ENCODE data around the gene RAPGEF3.

Gene RAPGEF3

GRCh38 chr12:47770086-47770726 is 11.5 kb upstream of the RAPGEF3 start:
- no peak overlapping the region for H3K9ac ChIP-seq (ENCODE audit: low read length)
- no peak overlapping the region for H4K91ac ChIP-seq (ENCODE audit: low read length)
- peaks cover 41% of the 10 kb centered on the region for H3K4me1 ChIP-seq (ENCODE audit: control insufficient read depth, insufficient read depth, low read depth, low read length)
- H2BK12ac ChIP-seq (ENCODE audit: low read length in 2 of 2) = no peak overlapping the region
- no peak overlapping the region for H2BK5ac ChIP-seq (ENCODE audit: low read depth, low read length, poor library complexity, severe bottlenecking)
- H2BK15ac ChIP-seq (ENCODE audit: low read depth, poor library complexity, severe bottlenecking) = no peak overlapping the region
- WGBS = 88% methylated on average over 3 of the region's 3 CpGs
- no peaks in the 10 kb centered on the region for H3K27me3 ChIP-seq (ENCODE audit: control insufficient read depth in 1 of 2, insufficient read depth in 1 of 2, low read length in 2 of 2)
- H3K18ac ChIP-seq (ENCODE audit: low read depth in 1 of 2, low read length in 2 of 2) = no peak overlapping the region
- no peak overlapping the region for H4K8ac ChIP-seq (ENCODE audit: low read length)
- no peak overlapping the region for H3K4me2 ChIP-seq (ENCODE audit: low read length, poor library complexity, severe bottlenecking)
- no peaks in the 10 kb centered on the region for H3K36me3 ChIP-seq (ENCODE audit: control insufficient read depth in 1 of 2, insufficient read depth in 2 of 2, low read depth in 1 of 2, low read length in 2 of 2)
- H3K4ac ChIP-seq (ENCODE audit: low read depth in 1 of 2, low read length in 2 of 2) = no peak overlapping the region
- H2BK120ac ChIP-seq (ENCODE audit: low read depth, low read length) = no peak overlapping the region
- no peak overlapping the region for H3K23ac ChIP-seq (ENCODE audit: low read length in 2 of 2)
- no peak overlapping the region for H3K27ac ChIP-seq (ENCODE audit: low read length, poor library complexity, severe bottlenecking)
- H2AFZ ChIP-seq (ENCODE audit: low read depth, low read length) = no peak overlapping the region
- peak overlapping the region; percentile 49 for H2AK5ac ChIP-seq (ENCODE audit: low read length, severe bottlenecking)
- no peak overlapping the region for H3K14ac ChIP-seq (ENCODE audit: low read length in 2 of 2)
- no peak overlapping the region for H3K4me3 ChIP-seq (ENCODE audit: insufficient read depth in 1 of 2, low read depth in 1 of 2, low read length in 2 of 2)
- H3K79me1 ChIP-seq (replicated peaks; ENCODE audit: low read length, poor library complexity, severe bottlenecking) = peaks cover 9% of the 10 kb centered on the region
- no peak for DNase-seq
- no peaks in the 10 kb centered on the region for H3K9me3 ChIP-seq (ENCODE audit: control insufficient read depth, low read length)

DNA sequence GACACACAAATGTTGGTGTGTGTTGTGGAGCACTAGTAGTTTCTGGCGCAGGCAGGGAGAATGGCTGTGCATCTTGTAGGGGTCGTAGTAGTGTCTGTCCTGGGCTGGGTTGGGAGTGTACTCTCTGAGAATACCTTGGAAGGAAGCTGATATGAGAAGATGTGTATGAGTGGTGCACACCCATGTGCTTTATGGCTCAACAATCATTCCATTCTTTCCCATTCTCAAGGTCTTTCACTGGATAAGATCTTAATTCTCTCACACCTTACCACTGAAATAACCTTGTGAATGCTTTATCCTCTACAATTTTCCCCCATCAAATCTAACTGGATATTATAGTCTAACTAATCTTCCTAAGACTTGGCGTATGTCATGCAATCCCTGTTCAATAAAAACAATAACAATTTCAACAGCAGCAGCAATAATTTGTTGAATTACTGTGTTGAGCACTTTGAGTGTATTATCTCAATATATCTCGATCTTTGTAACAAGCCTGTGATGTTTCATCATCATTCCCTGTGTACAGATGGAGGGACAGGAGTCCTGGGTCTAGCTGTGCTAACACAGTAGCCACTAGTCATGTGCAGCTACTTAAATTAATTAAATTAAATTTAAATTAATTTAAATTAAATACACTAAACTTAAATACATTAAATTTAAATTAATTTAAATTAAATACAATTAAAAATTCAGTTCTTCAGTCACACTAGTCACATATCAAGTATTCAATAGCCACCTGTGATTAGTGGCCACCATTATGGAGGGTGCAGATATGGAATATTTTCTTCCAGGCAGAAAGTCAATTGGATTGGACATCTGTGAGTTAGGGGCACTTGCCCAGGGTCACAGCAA is 10.8 kb upstream of the RAPGEF3 start:
- Histone ChIP-seq H4K91ac (ENCODE audit: low read length) (no peak overlapping the region), H3K18ac (ENCODE audit: low read depth in 1 of 2, low read length in 2 of 2) (no peak overlapping the region), H2BK15ac (ENCODE audit: low read depth, poor library complexity, severe bottlenecking) (no peak overlapping the region), H2BK12ac (ENCODE audit: low read length in 2 of 2) (no peak overlapping the region), H3K27ac (ENCODE audit: low read length, poor library complexity, severe bottlenecking) (peak overlapping the region; percentile 66), H3K79me1 (replicated peaks; ENCODE audit: low read length, poor library complexity, severe bottlenecking) (peaks cover 5% of the 10 kb centered on the region), H2AK5ac (ENCODE audit: low read length, severe bottlenecking) (peak overlapping the region; percentile 93), H3K36me3 (ENCODE audit: control insufficient read depth in 1 of 2, insufficient read depth in 2 of 2, low read depth in 1 of 2, low read length in 2 of 2) (no peaks in the 10 kb centered on the region), H4K8ac (ENCODE audit: low read length) (no peak overlapping the region), H2BK120ac (ENCODE audit: low read depth, low read length) (no peak overlapping the region), H3K9me3 (ENCODE audit: control insufficient read depth, low read length) (no peaks in the 10 kb centered on the region), H3K4me3 (ENCODE audit: insufficient read depth in 1 of 2, low read depth in 1 of 2, low read length in 2 of 2) (no peak overlapping the region), H3K14ac (ENCODE audit: low read length in 2 of 2) (no peak overlapping the region), H3K9ac (ENCODE audit: low read length) (no peak overlapping the region), H3K4me2 (ENCODE audit: low read length, poor library complexity, severe bottlenecking) (no peak overlapping the region), H3K27me3 (ENCODE audit: control insufficient read depth in 1 of 2, insufficient read depth in 1 of 2, low read length in 2 of 2) (no peaks in the 10 kb centered on the region), H3K4ac (ENCODE audit: low read depth in 1 of 2, low read length in 2 of 2) (no peak overlapping the region), H3K23ac (ENCODE audit: low read length in 2 of 2) (no peak overlapping the region), H2AFZ (ENCODE audit: low read depth, low read length) (no peak overlapping the region), H2BK5ac (ENCODE audit: low read depth, low read length, poor library complexity, severe bottlenecking) (no peak overlapping the region), H3K4me1 (ENCODE audit: control insufficient read depth, insufficient read depth, low read depth, low read length) (peaks cover 36% of the 10 kb centered on the region)
- DNase-seq = no peak
- 88% methylated on average over 3 of the region's 4 CpGs for WGBS

GRCh38 chr12:47768323-47768811 is 9.7 kb upstream of the RAPGEF3 start:
- H3K18ac ChIP-seq (ENCODE audit: low read depth in 1 of 2, low read length in 2 of 2) = no peak overlapping the region
- H2BK12ac ChIP-seq (ENCODE audit: low read length in 2 of 2) = no peak overlapping the region
- H3K27ac ChIP-seq (ENCODE audit: low read length, poor library complexity, severe bottlenecking) = peak overlapping the region; percentile 85
- no peaks in the 10 kb centered on the region for H3K27me3 ChIP-seq (ENCODE audit: control insufficient read depth in 1 of 2, insufficient read depth in 1 of 2, low read length in 2 of 2)
- peaks cover 41% of the 10 kb centered on the region for H3K4me1 ChIP-seq (ENCODE audit: control insufficient read depth, insufficient read depth, low read depth, low read length)
- H3K4me3 ChIP-seq (ENCODE audit: insufficient read depth in 1 of 2, low read depth in 1 of 2, low read length in 2 of 2) = no peak overlapping the region
- no peak overlapping the region for H3K9ac ChIP-seq (ENCODE audit: low read length)
- H4K91ac ChIP-seq (ENCODE audit: low read length) = no peak overlapping the region
- H3K4me2 ChIP-seq (ENCODE audit: low read length, poor library complexity, severe bottlenecking) = peak overlapping the region; percentile 29
- no peak overlapping the region for H3K4ac ChIP-seq (ENCODE audit: low read depth in 1 of 2, low read length in 2 of 2)
- H2BK15ac ChIP-seq (ENCODE audit: low read depth, poor library complexity, severe bottlenecking) = no peak overlapping the region
- no peaks in the 10 kb centered on the region for H3K79me1 ChIP-seq (replicated peaks; ENCODE audit: low read length, poor library complexity, severe bottlenecking)
- H4K8ac ChIP-seq (ENCODE audit: low read length) = no peak overlapping the region
- no peak overlapping the region for H2BK120ac ChIP-seq (ENCODE audit: low read depth, low read length)
- WGBS = 47% methylated on average over 2 of the region's 2 CpGs
- no peak overlapping the region for H3K23ac ChIP-seq (ENCODE audit: low read length in 2 of 2)
- no peak overlapping the region for H2BK5ac ChIP-seq (ENCODE audit: low read depth, low read length, poor library complexity, severe bottlenecking)
- H2AFZ ChIP-seq (ENCODE audit: low read depth, low read length) = no peak overlapping the region
- H2AK5ac ChIP-seq (ENCODE audit: low read length, severe bottlenecking) = peak overlapping the region; percentile 59
- DNase-seq = no peak
- H3K14ac ChIP-seq (ENCODE audit: low read length in 2 of 2) = no peak overlapping the region
- H3K36me3 ChIP-seq (ENCODE audit: control insufficient read depth in 1 of 2, insufficient read depth in 2 of 2, low read depth in 1 of 2, low read length in 2 of 2) = no peaks in the 10 kb centered on the region
- H3K9me3 ChIP-seq (ENCODE audit: control insufficient read depth, low read length) = no peaks in the 10 kb centered on the region

GRCh38 chr12:47767216-47767724 is 8.6 kb upstream of the RAPGEF3 start:
- H3K9ac ChIP-seq (ENCODE audit: low read length) = no peak overlapping the region
- DNase-seq = no peak
- H3K79me1 ChIP-seq (replicated peaks; ENCODE audit: low read length, poor library complexity, severe bottlenecking) = no peaks in the 10 kb centered on the region
- WGBS = 61% methylated on average over 4 of the region's 4 CpGs
- no peak overlapping the region for H3K18ac ChIP-seq (ENCODE audit: low read depth in 1 of 2, low read length in 2 of 2)
- H3K4ac ChIP-seq (ENCODE audit: low read depth in 1 of 2, low read length in 2 of 2) = no peak overlapping the region
- H2BK5ac ChIP-seq (ENCODE audit: low read depth, low read length, poor library complexity, severe bottlenecking) = no peak overlapping the region
- no peak overlapping the region for H2AFZ ChIP-seq (ENCODE audit: low read depth, low read length)
- no peak overlapping the region for H2BK120ac ChIP-seq (ENCODE audit: low read depth, low read length)
- no peak overlapping the region for H2BK12ac ChIP-seq (ENCODE audit: low read length in 2 of 2)
- no peak overlapping the region for H3K14ac ChIP-seq (ENCODE audit: low read length in 2 of 2)
- no peaks in the 10 kb centered on the region for H3K9me3 ChIP-seq (ENCODE audit: control insufficient read depth, low read length)
- H3K27me3 ChIP-seq (ENCODE audit: control insufficient read depth in 1 of 2, insufficient read depth in 1 of 2, low read length in 2 of 2) = no peaks in the 10 kb centered on the region
- H2AK5ac ChIP-seq (ENCODE audit: low read length, severe bottlenecking) = peak overlapping the region; percentile 68
- peak overlapping the region; percentile 15 for H3K4me2 ChIP-seq (ENCODE audit: low read length, poor library complexity, severe bottlenecking)
- H3K4me1 ChIP-seq (ENCODE audit: control insufficient read depth, insufficient read depth, low read depth, low read length) = peaks cover 45% of the 10 kb centered on the region
- H3K27ac ChIP-seq (ENCODE audit: low read length, poor library complexity, severe bottlenecking) = no peak overlapping the region
- H4K91ac ChIP-seq (ENCODE audit: low read length) = no peak overlapping the region
- H2BK15ac ChIP-seq (ENCODE audit: low read depth, poor library complexity, severe bottlenecking) = no peak overlapping the region
- H4K8ac ChIP-seq (ENCODE audit: low read length) = no peak overlapping the region
- no peaks in the 10 kb centered on the region for H3K36me3 ChIP-seq (ENCODE audit: control insufficient read depth in 1 of 2, insufficient read depth in 2 of 2, low read depth in 1 of 2, low read length in 2 of 2)
- no peak overlapping the region for H3K23ac ChIP-seq (ENCODE audit: low read length in 2 of 2)
- H3K4me3 ChIP-seq (ENCODE audit: insufficient read depth in 1 of 2, low read depth in 1 of 2, low read length in 2 of 2) = no peak overlapping the region

Measured in mesenchymal stem cell (in vitro differentiated cells and primary cell).